Endodermal cell (in vitro differentiated cells): Measurements from ENCODE around the gene TMEM121. TPM values are rescaled to one million over a fixed set of nuclear protein-coding genes. Genes with fewer than 3 reads are reported as not detected.

ENCODE experiments used
- DNase-seq: peaks from one replicate; pipeline ENCODE4 v3.0.0-alpha.2; 2017
- H3K27ac ChIP-seq: 2 replicates; pipeline ENCODE4 v1.5.1; 2013; ENCODE audit warnings: mild to moderate bottlenecking, low read depth, low read length, moderate library complexity
- H3K27me3 ChIP-seq: 2 replicates; pipeline ENCODE4 v1.6.1; 2013; ENCODE audit warnings: mild to moderate bottlenecking, low read length, moderate library complexity; ENCODE audit not compliant: insufficient read depth, control insufficient read depth, poor library complexity, severe bottlenecking
- H3K36me3 ChIP-seq: 2 replicates; pipeline ENCODE4 v1.7.0; 2013; ENCODE audit warnings: mild to moderate bottlenecking, low read length, moderate library complexity; ENCODE audit not compliant: control insufficient read depth, insufficient read depth
- H3K4me1 ChIP-seq: one replicate; pipeline ENCODE4 v1.7.0; 2013; ENCODE audit warnings: low read length; ENCODE audit not compliant: control insufficient read depth, insufficient read depth
- H3K4me3 ChIP-seq: 2 replicates; pipeline ENCODE4 v1.5.1; 2013; ENCODE audit warnings: mild to moderate bottlenecking, low read length, moderate library complexity
- H3K9ac ChIP-seq: 2 replicates; pipeline ENCODE4 v1.6.1; 2013; ENCODE audit warnings: mild to moderate bottlenecking, low read length, moderate library complexity; ENCODE audit not compliant: poor library complexity, severe bottlenecking; ENCODE audit errors: extremely low read depth
- H3K9me3 ChIP-seq: 2 replicates; pipeline ENCODE4 v1.6.1; 2013; ENCODE audit warnings: mild to moderate bottlenecking, low read length, moderate library complexity; ENCODE audit not compliant: control insufficient read depth
- H3K27ac Mint-ChIP-seq: 2 replicates; pipeline ENCODE4 v1.8.0; 2020; ENCODE audit warnings: mixed read lengths
- H3K27me3 Mint-ChIP-seq: 2 replicates; pipeline ENCODE4 v1.8.0; 2021; ENCODE audit warnings: mild to moderate bottlenecking, mixed read lengths; ENCODE audit not compliant: insufficient read depth
- H3K36me3 Mint-ChIP-seq: 2 replicates; pipeline ENCODE4 v1.8.0; 2020; ENCODE audit warnings: low read depth, mixed read lengths
- H3K4me1 Mint-ChIP-seq: 2 replicates; pipeline ENCODE4 v1.8.0; 2020; ENCODE audit warnings: mixed read lengths
- H3K4me3 Mint-ChIP-seq: 2 replicates; pipeline ENCODE4 v1.8.0; 2020; ENCODE audit warnings: mild to moderate bottlenecking, moderate library complexity, mixed read lengths
- H3K9me3 Mint-ChIP-seq: 2 replicates; pipeline ENCODE4 v1.8.0; 2020; ENCODE audit warnings: mild to moderate bottlenecking, mixed read lengths
- WGBS, 2 experiments: methylation state at CpG; one replicate each; pipeline versions ENCODE4 v1.1.5 to v1.1.7; 2013; ENCODE audit warnings: missing lambda C conversion rate in 2 of 2, mixed read lengths in 1 of 2; ENCODE audit not compliant: insufficient coverage in 1 of 2, insufficient read length in 1 of 2; 5-methylcytosine and 5-hydroxymethylcytosine counted together
- total RNA-seq, 2 donors: library from RNA; stranded (reverse); fragmentation: NEBNext Ultra II Directional in 1 of 2; extraction: Animal tissue kit (Norgen Biotek cat#: 25700) in 1 of 2; gene quantifications; 2 replicates in 1 of 2; 3 replicates in 1 of 2; pipeline ENCODE4 v1.2.1, GENCODE V29; 2021
- TF ChIP-seq, protein P1 (sequence below): fragments of 200-600 bp; sonication (generic); conservative IDR thresholded peaks from 2 replicates; pipeline ENCODE4 v1.5.0; 2021; ENCODE audit warnings: antibody characterized with exemption, mild to moderate bottlenecking

Gene TMEM121
- total RNA-seq, 2 donors from 2014 or later, result 0.29 to 1.5 TPM

DNA sequence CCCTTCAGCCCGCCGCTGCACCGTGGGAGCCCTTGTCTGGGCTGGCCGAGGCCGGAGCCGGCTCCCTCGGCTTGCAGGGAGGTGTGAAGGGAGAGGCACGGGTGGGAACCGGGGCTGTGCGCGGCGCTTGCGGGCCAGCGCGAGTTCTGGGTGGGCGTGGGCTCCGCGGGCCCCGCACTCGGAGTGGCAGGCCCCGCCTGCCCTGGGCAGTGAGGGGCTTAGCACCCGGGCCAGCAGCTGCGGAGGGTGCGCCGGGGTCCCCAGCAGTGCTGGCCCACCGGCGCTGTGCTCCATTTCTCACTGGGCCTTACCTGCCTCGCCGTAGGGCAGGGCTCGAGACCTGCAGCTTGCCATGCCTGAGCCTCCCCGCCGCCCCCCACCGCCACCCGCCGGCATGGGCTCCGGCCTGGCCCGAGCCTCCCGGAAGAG, 21.4 kb downstream of the TMEM121 start:
- Mint-ChIP-seq H3K27ac (no peak overlapping the region), H3K4me1 (no peaks in the 10 kb centered on the region), H3K36me3 (no peaks in the 10 kb centered on the region), H3K27me3 (no peaks in the 10 kb centered on the region), H3K4me3 (no peak overlapping the region), H3K9me3 (peaks cover 77% of the 10 kb centered on the region)
- H3K4me1 ChIP-seq, result no peaks in the 10 kb centered on the region
- no peak overlapping the region for H3K4me3 ChIP-seq
- H3K9ac ChIP-seq, result no peak overlapping the region
- H3K27me3 ChIP-seq, result no peaks in the 10 kb centered on the region
- DNase-seq, result no peak
- no peaks in the 10 kb centered on the region for H3K36me3 ChIP-seq
- 93 to 97% methylated on average over 13 to 38 of the region's 38 CpGs for WGBS, 2 experiments
- no peak overlapping the region for H3K27ac ChIP-seq
- TF ChIP-seq, protein P1, sequence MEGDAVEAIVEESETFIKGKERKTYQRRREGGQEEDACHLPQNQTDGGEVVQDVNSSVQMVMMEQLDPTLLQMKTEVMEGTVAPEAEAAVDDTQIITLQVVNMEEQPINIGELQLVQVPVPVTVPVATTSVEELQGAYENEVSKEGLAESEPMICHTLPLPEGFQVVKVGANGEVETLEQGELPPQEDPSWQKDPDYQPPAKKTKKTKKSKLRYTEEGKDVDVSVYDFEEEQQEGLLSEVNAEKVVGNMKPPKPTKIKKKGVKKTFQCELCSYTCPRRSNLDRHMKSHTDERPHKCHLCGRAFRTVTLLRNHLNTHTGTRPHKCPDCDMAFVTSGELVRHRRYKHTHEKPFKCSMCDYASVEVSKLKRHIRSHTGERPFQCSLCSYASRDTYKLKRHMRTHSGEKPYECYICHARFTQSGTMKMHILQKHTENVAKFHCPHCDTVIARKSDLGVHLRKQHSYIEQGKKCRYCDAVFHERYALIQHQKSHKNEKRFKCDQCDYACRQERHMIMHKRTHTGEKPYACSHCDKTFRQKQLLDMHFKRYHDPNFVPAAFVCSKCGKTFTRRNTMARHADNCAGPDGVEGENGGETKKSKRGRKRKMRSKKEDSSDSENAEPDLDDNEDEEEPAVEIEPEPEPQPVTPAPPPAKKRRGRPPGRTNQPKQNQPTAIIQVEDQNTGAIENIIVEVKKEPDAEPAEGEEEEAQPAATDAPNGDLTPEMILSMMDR, result no peak
- H3K9me3 ChIP-seq, result peaks cover 27% of the 10 kb centered on the region

DNA sequence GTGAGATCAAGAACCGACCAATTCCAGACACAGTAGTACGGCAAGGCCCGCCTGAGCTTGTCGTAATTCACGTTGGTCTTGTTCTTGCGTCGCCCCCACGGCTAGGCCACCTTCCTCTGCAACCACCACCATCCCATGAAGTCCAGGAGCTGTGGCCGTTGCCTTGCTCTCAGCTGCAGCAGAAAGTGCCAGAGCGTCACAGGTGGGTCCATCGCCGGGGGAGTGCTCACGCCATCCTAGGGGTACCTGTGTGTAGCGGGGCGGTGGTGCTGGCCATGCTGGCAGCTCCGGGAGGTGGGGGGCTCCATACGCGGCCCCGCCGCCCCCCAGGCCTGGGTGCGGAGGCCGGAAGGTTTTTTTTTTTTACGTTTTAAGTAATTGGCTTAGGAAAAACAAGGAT, 23.1 kb downstream of the TMEM121 start:
- DNase-seq, result no peak
- Histone ChIP-seq H3K9me3 (peaks cover 15% of the 10 kb centered on the region), H3K4me1 (no peaks in the 10 kb centered on the region), H3K4me3 (no peak overlapping the region), H3K27me3 (no peaks in the 10 kb centered on the region), H3K36me3 (no peaks in the 10 kb centered on the region), H3K9ac (no peak overlapping the region), H3K27ac (no peak overlapping the region)
- Mint-ChIP-seq H3K4me1 (no peaks in the 10 kb centered on the region), H3K27me3 (no peaks in the 10 kb centered on the region), H3K4me3 (no peak overlapping the region), H3K36me3 (no peaks in the 10 kb centered on the region), H3K9me3 (peaks cover 78% of the 10 kb centered on the region), H3K27ac (no peak overlapping the region)
- 85 to 92% methylated on average over 5 to 23 of the region's 23 CpGs for WGBS, 2 experiments
- TF ChIP-seq, protein P1, result no peak

DNA sequence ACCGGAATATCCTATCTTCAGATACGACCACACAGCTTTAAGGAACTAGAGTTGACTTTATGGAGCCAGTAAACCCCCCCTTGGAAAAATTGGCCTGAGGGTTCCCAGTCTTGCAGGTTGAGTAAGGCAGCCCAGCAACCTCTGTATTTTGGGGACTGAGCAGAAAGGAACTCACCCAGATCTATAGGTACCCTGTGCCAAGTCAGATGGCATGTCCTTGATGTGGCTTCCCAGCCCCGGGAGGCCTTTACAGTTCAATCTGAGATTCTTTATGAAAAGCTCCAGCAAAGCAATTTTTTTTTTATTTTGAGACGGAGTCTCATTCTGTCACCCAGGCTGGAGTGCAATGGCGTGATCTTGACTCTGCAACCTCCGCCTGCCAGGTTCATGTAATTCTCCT, 27.6 kb downstream of the TMEM121 start:
- Mint-ChIP-seq H3K4me3 (no peak overlapping the region), H3K4me1 (no peaks in the 10 kb centered on the region), H3K27ac (no peak overlapping the region), H3K27me3 (no peaks in the 10 kb centered on the region), H3K36me3 (peaks cover 2% of the 10 kb centered on the region), H3K9me3 (peaks cover 79% of the 10 kb centered on the region)
- no peaks in the 10 kb centered on the region for H3K36me3 ChIP-seq
- H3K27me3 ChIP-seq, result no peaks in the 10 kb centered on the region
- H3K9me3 ChIP-seq, result peaks cover 11% of the 10 kb centered on the region
- 86 to 87% methylated on average over 4 to 6 of the region's 6 CpGs for WGBS, 2 experiments
- no peak overlapping the region for H3K9ac ChIP-seq
- DNase-seq, result no peak
- H3K27ac ChIP-seq, result no peak overlapping the region
- TF ChIP-seq, protein P1, result no peak
- H3K4me1 ChIP-seq, result no peaks in the 10 kb centered on the region
- no peak overlapping the region for H3K4me3 ChIP-seq
